ENCODE results near the gene BCL11A.

The BCL11A gene

GRCh38 chr2:60567096-60567495 lies 13.6 kb upstream of the BCL11A start (continued):
- TF ChIP-seq ZFP30 (CRISPR knock-in tag; IDR thresholded peaks at IDR 0.05): no peak

- TF ChIP-seq TOX (CRISPR knock-in tag; IDR thresholded peaks at IDR 0.05; ENCODE audit: borderline replicate concordance) (no peak), ESRRG (CRISPR knock-in tag; IDR thresholded peaks at IDR 0.05) (no peak), ZFP3 (CRISPR knock-in tag; IDR thresholded peaks at IDR 0.05) (no peak), GLIS3 (CRISPR knock-in tag; IDR thresholded peaks at IDR 0.05) (no peak), ISL1 (CRISPR knock-in tag; IDR thresholded peaks at IDR 0.05) (no peak), CREB5 (CRISPR knock-in tag; IDR thresholded peaks at IDR 0.05; ENCODE audit: low read depth) (no peak), BACH2 (CRISPR knock-in tag; IDR thresholded peaks at IDR 0.05; ENCODE audit: borderline replicate concordance) (no peak)
- TF ChIP-seq, protein P1, sequence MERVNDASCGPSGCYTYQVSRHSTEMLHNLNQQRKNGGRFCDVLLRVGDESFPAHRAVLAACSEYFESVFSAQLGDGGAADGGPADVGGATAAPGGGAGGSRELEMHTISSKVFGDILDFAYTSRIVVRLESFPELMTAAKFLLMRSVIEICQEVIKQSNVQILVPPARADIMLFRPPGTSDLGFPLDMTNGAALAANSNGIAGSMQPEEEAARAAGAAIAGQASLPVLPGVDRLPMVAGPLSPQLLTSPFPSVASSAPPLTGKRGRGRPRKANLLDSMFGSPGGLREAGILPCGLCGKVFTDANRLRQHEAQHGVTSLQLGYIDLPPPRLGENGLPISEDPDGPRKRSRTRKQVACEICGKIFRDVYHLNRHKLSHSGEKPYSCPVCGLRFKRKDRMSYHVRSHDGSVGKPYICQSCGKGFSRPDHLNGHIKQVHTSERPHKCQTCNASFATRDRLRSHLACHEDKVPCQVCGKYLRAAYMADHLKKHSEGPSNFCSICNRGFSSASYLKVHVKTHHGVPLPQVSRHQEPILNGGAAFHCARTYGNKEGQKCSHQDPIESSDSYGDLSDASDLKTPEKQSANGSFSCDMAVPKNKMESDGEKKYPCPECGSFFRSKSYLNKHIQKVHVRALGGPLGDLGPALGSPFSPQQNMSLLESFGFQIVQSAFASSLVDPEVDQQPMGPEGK (CRISPR knock-in tag; IDR thresholded peaks at IDR 0.05; ENCODE audit: borderline replicate concordance): no peak
- TF ChIP-seq, protein P2, sequence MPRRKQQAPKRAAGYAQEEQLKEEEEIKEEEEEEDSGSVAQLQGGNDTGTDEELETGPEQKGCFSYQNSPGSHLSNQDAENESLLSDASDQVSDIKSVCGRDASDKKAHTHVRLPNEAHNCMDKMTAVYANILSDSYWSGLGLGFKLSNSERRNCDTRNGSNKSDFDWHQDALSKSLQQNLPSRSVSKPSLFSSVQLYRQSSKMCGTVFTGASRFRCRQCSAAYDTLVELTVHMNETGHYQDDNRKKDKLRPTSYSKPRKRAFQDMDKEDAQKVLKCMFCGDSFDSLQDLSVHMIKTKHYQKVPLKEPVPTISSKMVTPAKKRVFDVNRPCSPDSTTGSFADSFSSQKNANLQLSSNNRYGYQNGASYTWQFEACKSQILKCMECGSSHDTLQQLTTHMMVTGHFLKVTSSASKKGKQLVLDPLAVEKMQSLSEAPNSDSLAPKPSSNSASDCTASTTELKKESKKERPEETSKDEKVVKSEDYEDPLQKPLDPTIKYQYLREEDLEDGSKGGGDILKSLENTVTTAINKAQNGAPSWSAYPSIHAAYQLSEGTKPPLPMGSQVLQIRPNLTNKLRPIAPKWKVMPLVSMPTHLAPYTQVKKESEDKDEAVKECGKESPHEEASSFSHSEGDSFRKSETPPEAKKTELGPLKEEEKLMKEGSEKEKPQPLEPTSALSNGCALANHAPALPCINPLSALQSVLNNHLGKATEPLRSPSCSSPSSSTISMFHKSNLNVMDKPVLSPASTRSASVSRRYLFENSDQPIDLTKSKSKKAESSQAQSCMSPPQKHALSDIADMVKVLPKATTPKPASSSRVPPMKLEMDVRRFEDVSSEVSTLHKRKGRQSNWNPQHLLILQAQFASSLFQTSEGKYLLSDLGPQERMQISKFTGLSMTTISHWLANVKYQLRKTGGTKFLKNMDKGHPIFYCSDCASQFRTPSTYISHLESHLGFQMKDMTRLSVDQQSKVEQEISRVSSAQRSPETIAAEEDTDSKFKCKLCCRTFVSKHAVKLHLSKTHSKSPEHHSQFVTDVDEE (CRISPR knock-in tag; IDR thresholded peaks at IDR 0.05): no peak
- ATAC-seq: peak; percentile 63
Measured at GRCh38 chr2:60565472-60565871, 12.0 kb upstream of the BCL11A start.

GRCh38 chr2:60560734-60561644 lies 7.5 kb upstream of the BCL11A start:
- ATAC-seq: peak; percentile 84
- TF ChIP-seq ARNTL (CRISPR knock-in tag; IDR thresholded peaks at IDR 0.05; ENCODE audit: borderline replicate concordance, low read depth) (no peak), BACH2 (CRISPR knock-in tag; IDR thresholded peaks at IDR 0.05; ENCODE audit: borderline replicate concordance) (no peak), ZNF565 (CRISPR knock-in tag; conservative IDR thresholded peaks at IDR 0.05; ENCODE audit: low read depth) (no peak), ZNF70 (CRISPR knock-in tag; IDR thresholded peaks at IDR 0.05) (no peak), POU6F1 (CRISPR knock-in tag; IDR thresholded peaks at IDR 0.05; ENCODE audit: borderline replicate concordance, low read depth) (no peak), SNAI2 (CRISPR knock-in tag; IDR thresholded peaks at IDR 0.05) (no peak), ZC3H10 (CRISPR knock-in tag; IDR thresholded peaks at IDR 0.05) (no peak), RARB (CRISPR knock-in tag; IDR thresholded peaks at IDR 0.05) (no peak)
- TF ChIP-seq, protein P2 (CRISPR knock-in tag; IDR thresholded peaks at IDR 0.05): no peak
- TF ChIP-seq, protein P1 (CRISPR knock-in tag; IDR thresholded peaks at IDR 0.05; ENCODE audit: borderline replicate concordance): no peak

Data from SK-N-SH treated with all-trans-retinoic acid at 6 μM for 48 hours (cell line).